ENCODE measurements around the gene HOXA7.

The HOXA7 gene

GRCh38 chr7:27171325-27171636 is 14.8 kb upstream of the HOXA7 start:
- DNase-seq (ENCODE audit: low read depth): no peak
- TF ChIP-seq POLR2A (IDR thresholded peaks at IDR 0.05; ENCODE audit: extremely low read depth, insufficient read length): no peak
- TF ChIP-seq MYC (IDR thresholded peaks at IDR 0.05; ENCODE audit: low read depth, low read length): no peak
- no peak for TF ChIP-seq CTCF (IDR thresholded peaks at IDR 0.05; ENCODE audit: low read depth, low read length)
- TF ChIP-seq MAX (IDR thresholded peaks at IDR 0.05; ENCODE audit: low read depth, low read length): no peak
- peak overlapping the region; percentile 27 for H3K4me3 ChIP-seq (ENCODE audit: low read depth, low read length)

GRCh38 chr7:27170426-27171324 is 14.2 kb upstream of the HOXA7 start:
- H3K4me3 ChIP-seq (ENCODE audit: low read depth, low read length): peak overlapping the region; percentile 27
- no peak for TF ChIP-seq CTCF (IDR thresholded peaks at IDR 0.05; ENCODE audit: low read depth, low read length)
- no peak for TF ChIP-seq MAX (IDR thresholded peaks at IDR 0.05; ENCODE audit: low read depth, low read length)
- TF ChIP-seq POLR2A (IDR thresholded peaks at IDR 0.05; ENCODE audit: extremely low read depth, insufficient read length): no peak
- no peak for TF ChIP-seq MYC (IDR thresholded peaks at IDR 0.05; ENCODE audit: low read depth, low read length)
- DNase-seq (ENCODE audit: low read depth): no peak

- no peak for DNase-seq (ENCODE audit: low read depth)
Observed at GRCh38 chr7:27169658-27170425, 13.4 kb upstream of the HOXA7 start.

GRCh38 chr7:27168265-27168947 is 11.9 kb upstream of the HOXA7 start:
- H3K4me3 ChIP-seq (ENCODE audit: low read depth, low read length): no peak overlapping the region
- DNase-seq (ENCODE audit: low read depth): no peak
- TF ChIP-seq MAX (IDR thresholded peaks at IDR 0.05; ENCODE audit: low read depth, low read length) (no peak), CTCF (IDR thresholded peaks at IDR 0.05; ENCODE audit: low read depth, low read length) (no peak), MYC (IDR thresholded peaks at IDR 0.05; ENCODE audit: low read depth, low read length) (no peak), POLR2A (IDR thresholded peaks at IDR 0.05; ENCODE audit: extremely low read depth, insufficient read length) (no peak)

More at GRCh38 chr7:27169658-27170425, 13.4 kb upstream of the HOXA7 start:
- H3K4me3 ChIP-seq (ENCODE audit: low read depth, low read length): no peak overlapping the region
- no peak for TF ChIP-seq POLR2A (IDR thresholded peaks at IDR 0.05; ENCODE audit: extremely low read depth, insufficient read length)
- no peak for TF ChIP-seq MAX (IDR thresholded peaks at IDR 0.05; ENCODE audit: low read depth, low read length)
- TF ChIP-seq CTCF (IDR thresholded peaks at IDR 0.05; ENCODE audit: low read depth, low read length): no peak
- TF ChIP-seq MYC (IDR thresholded peaks at IDR 0.05; ENCODE audit: low read depth, low read length): no peak

- no peak overlapping the region for H3K4me3 ChIP-seq (ENCODE audit: low read depth, low read length)
- TF ChIP-seq POLR2A (IDR thresholded peaks at IDR 0.05; ENCODE audit: extremely low read depth, insufficient read length) (no peak), MYC (IDR thresholded peaks at IDR 0.05; ENCODE audit: low read depth, low read length) (no peak), MAX (IDR thresholded peaks at IDR 0.05; ENCODE audit: low read depth, low read length) (no peak), CTCF (IDR thresholded peaks at IDR 0.05; ENCODE audit: low read depth, low read length) (no peak)
- no peak for DNase-seq (ENCODE audit: low read depth)
Observed at GRCh38 chr7:27167916-27168264, 11.4 kb upstream of the HOXA7 start.

Measured in NB4 (cell line).